Upper lobe of left lung (tissue), 6 donors: ENCODE data around the gene TNRC6B. TPM values are rescaled to one million over a fixed set of nuclear protein-coding genes. Genes with fewer than 3 reads are reported as not detected.
A peak's percentile ranks its signal among the peaks of the same experiment; 100 is the strongest.
"Not testable (repeated sequence)": the region's sequence is repeated elsewhere in the genome, so short reads cannot be mapped to it uniquely, and the experiment has no call there.

Experiments
- ATAC-seq, 2 donors: fragments of 200-7000 bp; cut with Tn5 transposase; one replicate each; pipeline ENCODE4 v1.9.1; 2022; ENCODE audit warnings: mild to moderate bottlenecking in 2 of 2, moderate library complexity in 2 of 2; ENCODE audit not compliant: low FRiP score in 2 of 2
- DNase-seq, 2 donors: peaks; one replicate each; pipeline ENCODE4 v3.0.0-alpha.2; 2019 to 2020
- H3K27ac ChIP-seq, 4 donors: fragments of 200-600 bp; sonication (generic); one replicate each; pipeline ENCODE4 v1.5.1; 2016 to 2019
- H3K27me3 ChIP-seq, 4 donors: fragments of 200-600 bp; sonication (generic); one replicate each; pipeline ENCODE4 v1.5.1; 2017 to 2019
- H3K36me3 ChIP-seq, 4 donors: fragments of 200-600 bp; sonication (generic); one replicate each; pipeline ENCODE4 v1.5.1; 2016 to 2019
- H3K4me1 ChIP-seq, 4 donors: fragments of 200-600 bp; sonication (generic); one replicate each; pipeline ENCODE4 v1.5.1; 2018 to 2019
- H3K4me3 ChIP-seq, 4 donors: fragments of 200-600 bp; sonication (generic); one replicate each; pipeline ENCODE4 v1.5.1; 2017 to 2019; ENCODE audit warnings: mild to moderate bottlenecking in 2 of 4, moderate library complexity in 1 of 4
- H3K9me3 ChIP-seq, 4 donors: fragments of 200-600 bp; sonication (generic); one replicate each; pipeline ENCODE4 v1.5.1; 2018 to 2019
- EP300 ChIP-seq, 4 donors: sonication (generic); formaldehyde crosslinking; IDR thresholded peaks; one replicate each; pipeline ENCODE4 v1.5.1; 2017; ENCODE audit warnings: antibody characterized with exemption in 4 of 4, control low read depth in 2 of 4
- POLR2A ChIP-seq, 4 donors: fragments of 450-650 bp; IDR thresholded peaks; one replicate each; pipeline ENCODE4 v1.5.1; 2016 to 2017; ENCODE audit warnings: antibody characterized with exemption in 4 of 4, mild to moderate bottlenecking in 2 of 4
- POLR2AphosphoS5 ChIP-seq, 2 donors: sonication (generic); formaldehyde crosslinking; IDR thresholded peaks; one replicate each; pipeline ENCODE4 v1.5.1; 2017; ENCODE audit warnings: antibody characterized with exemption in 2 of 2
- WGBS, 2 donors: methylation state at CpG; one replicate each; pipeline ENCODE4 v1.1.5; 2017 to 2018; 5-methylcytosine and 5-hydroxymethylcytosine counted together
- total RNA-seq, 6 donors: library from RNA; depleted of rRNA in 4 of 6; stranded (reverse); fragments of >200 nt in 4 of 6; gene quantifications; one replicate each; pipeline versions ENCODE4 v1.1.0 to v1.2.1, GENCODE V29; 2016 to 2021
- TF ChIP-seq, protein P1 (sequence below), 6 experiments: fragments of 450-650 bp in 4 of 6; fragments of 200-600 bp in 2 of 6; sonication (generic) in 2 of 6; IDR thresholded peaks; one replicate each; pipeline ENCODE4 v1.5.1; 2016 to 2019; ENCODE audit warnings: antibody characterized with exemption in 6 of 6
- donor health status: DM: no; HTN: no; CAD: no; lungs with moderate emphysema.
- donor health status: DM: no; HTN: yes; CAD: no; lungs with severe emphysema.

The TNRC6B gene
- total RNA-seq, 6 donors from 2014 or later, result 18.1 to 106 (median 60.3) TPM

DNA sequence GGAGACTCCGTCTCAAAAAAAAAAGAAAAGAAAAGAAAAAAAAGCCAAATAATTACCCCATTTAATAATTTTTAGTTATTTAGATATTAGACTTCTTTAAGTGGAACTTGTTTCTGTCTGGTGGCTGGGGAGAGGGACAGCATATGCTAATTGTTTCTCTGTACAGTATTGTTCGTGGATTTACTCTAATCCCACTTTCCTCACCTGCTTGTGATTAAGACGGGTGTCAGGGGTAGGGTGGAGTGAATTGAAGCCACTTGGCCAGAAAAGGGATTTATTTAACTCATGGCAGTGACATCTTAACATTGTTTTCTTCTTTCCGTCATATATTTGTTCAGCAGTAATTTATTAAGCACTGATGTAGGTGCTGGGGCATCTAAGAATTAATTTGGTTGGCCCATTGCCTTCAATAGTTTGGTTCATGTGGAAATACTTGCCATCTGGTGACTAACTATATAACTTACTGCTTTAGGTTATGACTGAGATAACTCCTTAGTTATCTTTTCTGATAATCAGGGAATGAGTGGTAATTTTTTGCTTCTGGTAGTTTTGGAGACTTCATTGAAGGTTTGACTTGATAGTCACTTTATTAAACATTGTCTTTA, 4.6 kb downstream of the TNRC6B start:
- no peaks in the 10 kb centered on the region for H3K9me3 ChIP-seq
- peaks cover 44 to 75% (median 52%) of the 10 kb centered on the region in 4 donors for H3K4me1 ChIP-seq
- no peak for DNase-seq
- H3K4me3 ChIP-seq, result no peak overlapping the region
- TF ChIP-seq POLR2A (IDR thresholded peaks at IDR 0.05) (no peak), POLR2AphosphoS5 (IDR thresholded peaks at IDR 0.05) (no peak), EP300 (IDR thresholded peaks at IDR 0.05) (no peak)
- TF ChIP-seq, protein P1, sequence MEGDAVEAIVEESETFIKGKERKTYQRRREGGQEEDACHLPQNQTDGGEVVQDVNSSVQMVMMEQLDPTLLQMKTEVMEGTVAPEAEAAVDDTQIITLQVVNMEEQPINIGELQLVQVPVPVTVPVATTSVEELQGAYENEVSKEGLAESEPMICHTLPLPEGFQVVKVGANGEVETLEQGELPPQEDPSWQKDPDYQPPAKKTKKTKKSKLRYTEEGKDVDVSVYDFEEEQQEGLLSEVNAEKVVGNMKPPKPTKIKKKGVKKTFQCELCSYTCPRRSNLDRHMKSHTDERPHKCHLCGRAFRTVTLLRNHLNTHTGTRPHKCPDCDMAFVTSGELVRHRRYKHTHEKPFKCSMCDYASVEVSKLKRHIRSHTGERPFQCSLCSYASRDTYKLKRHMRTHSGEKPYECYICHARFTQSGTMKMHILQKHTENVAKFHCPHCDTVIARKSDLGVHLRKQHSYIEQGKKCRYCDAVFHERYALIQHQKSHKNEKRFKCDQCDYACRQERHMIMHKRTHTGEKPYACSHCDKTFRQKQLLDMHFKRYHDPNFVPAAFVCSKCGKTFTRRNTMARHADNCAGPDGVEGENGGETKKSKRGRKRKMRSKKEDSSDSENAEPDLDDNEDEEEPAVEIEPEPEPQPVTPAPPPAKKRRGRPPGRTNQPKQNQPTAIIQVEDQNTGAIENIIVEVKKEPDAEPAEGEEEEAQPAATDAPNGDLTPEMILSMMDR (IDR thresholded peaks at IDR 0.05), result no peak
- ATAC-seq, result no peak
- no peaks in the 10 kb centered on the region for H3K27me3 ChIP-seq
- peak overlapping the region in 3 of 4 donors; percentile 10 to 81 (median 70) for H3K27ac ChIP-seq
- H3K36me3 ChIP-seq, result no peaks in the 10 kb centered on the region
- WGBS, 2 donors, result 65 to 73% methylated on average over 4 of the region's 4 CpGs

DNA sequence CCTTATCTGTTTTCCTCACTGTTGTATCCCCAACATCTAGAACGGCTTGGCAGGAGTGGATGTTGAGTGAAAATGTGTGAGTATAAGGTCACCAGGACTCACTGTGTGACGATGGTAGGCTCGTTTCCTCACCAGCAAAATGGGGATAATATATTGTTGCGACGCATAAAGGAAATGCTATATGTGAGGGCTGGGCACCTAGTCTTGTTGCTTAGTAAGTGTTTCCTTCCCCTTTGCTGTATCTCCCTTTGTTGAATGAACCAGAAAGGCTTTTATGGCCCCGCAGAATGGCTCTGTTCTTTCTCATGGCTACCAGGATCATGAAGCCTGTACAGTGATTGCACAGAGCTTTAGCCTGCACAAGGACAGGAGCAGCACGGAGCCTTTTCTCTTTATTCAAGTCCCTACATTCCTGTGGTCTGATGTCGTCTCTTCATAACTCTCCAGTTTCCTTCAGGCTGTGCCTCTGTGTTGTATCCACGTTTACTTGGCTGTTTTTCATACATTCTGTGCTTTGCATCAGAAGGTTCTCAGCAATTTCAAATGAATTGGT, 5.4 kb downstream of the TNRC6B start:
- DNase-seq (peak in 1 of 2 donors; percentile 30), ATAC-seq (peak; percentile 80 to 85)
- TF ChIP-seq, protein P1 (IDR thresholded peaks at IDR 0.05), result no peak
- Histone ChIP-seq H3K27ac (peak overlapping the region; percentile 9 to 81 (median 40)), H3K4me1 (peaks cover 42 to 73% (median 51%) of the 10 kb centered on the region in 4 donors), H3K27me3 (no peaks in the 10 kb centered on the region), H3K36me3 (no peaks in the 10 kb centered on the region), H3K4me3 (no peak overlapping the region), H3K9me3 (no peaks in the 10 kb centered on the region)
- WGBS, 2 donors, result 20 to 31% methylated on average over 9 of the region's 9 CpGs

DNA sequence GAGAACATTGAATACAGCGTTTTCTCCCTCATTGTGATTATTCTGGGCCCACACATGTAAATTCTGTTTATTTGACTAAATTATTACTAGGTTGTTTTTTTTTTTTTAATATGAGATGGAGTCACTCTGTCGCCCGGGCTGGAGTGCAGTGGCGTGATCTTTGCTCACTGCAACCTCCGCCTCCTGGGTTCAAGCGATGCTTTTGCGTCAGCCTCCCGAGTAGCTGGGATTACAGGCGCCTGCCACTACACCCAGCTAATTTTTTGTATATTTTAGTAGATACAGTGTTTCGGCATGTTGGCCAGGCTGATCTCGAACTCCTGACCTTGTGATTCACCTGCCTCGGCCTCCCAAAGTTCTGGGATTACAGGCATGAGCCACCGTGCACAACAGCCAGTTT, 5.9 kb downstream of the TNRC6B start:
- ATAC-seq, H3K36me3 ChIP-seq, H3K9me3 ChIP-seq, H3K27me3 ChIP-seq, DNase-seq, H3K4me3 ChIP-seq: not testable (repeated sequence)
- H3K27ac ChIP-seq, result peak overlapping the region; percentile 9 to 81 (median 40)
- 78 to 86% methylated on average over 13 of the region's 13 CpGs for WGBS, 2 donors
- H3K4me1 ChIP-seq, result peaks cover 42 to 70% (median 51%) of the 10 kb centered on the region in 4 donors

DNA sequence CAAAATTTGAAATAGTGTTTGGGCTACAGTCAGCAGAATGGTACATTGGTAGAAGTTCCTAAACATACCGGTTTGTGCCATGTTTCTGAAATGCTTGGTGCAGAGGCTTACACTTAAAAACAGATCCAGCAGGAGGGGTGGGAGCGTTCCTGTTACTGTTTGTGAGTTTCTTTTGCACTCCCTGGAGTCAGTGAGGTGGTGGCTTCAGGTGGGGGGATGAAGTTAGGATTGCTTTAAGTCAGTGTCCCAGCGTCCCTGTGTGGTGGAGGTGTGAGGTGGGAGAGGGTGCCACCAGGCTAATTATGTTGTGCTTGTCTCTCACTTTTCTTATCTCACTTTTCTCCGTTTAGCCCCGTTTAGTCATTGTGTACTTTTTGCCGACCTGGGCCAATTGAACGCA, 9.7 kb downstream of the TNRC6B start:
- ATAC-seq (no peak), DNase-seq (no peak)
- 74 to 77% methylated on average over 7 of the region's 7 CpGs for WGBS, 2 donors
- no peaks in the 10 kb centered on the region for H3K9me3 ChIP-seq
- no peaks in the 10 kb centered on the region for H3K27me3 ChIP-seq
- H3K27ac ChIP-seq, result no peak overlapping the region
- no peaks in the 10 kb centered on the region for H3K36me3 ChIP-seq
- H3K4me3 ChIP-seq, result no peak overlapping the region
- TF ChIP-seq POLR2A (IDR thresholded peaks at IDR 0.05), result no peak
- TF ChIP-seq, protein P1 (IDR thresholded peaks at IDR 0.05), result no peak
- no peak for TF ChIP-seq EP300 (IDR thresholded peaks at IDR 0.05)
- TF ChIP-seq POLR2AphosphoS5 (IDR thresholded peaks at IDR 0.05), result no peak
- H3K4me1 ChIP-seq, result peaks cover 18 to 52% (median 26%) of the 10 kb centered on the region in 4 donors

GRCh38 chr22:40189997-40190396, 12.3 kb downstream of the TNRC6B start:
- H3K36me3 ChIP-seq, result no peaks in the 10 kb centered on the region
- no peak overlapping the region for H3K4me3 ChIP-seq
- no peak for DNase-seq
- no peaks in the 10 kb centered on the region for H3K27me3 ChIP-seq
- peaks cover 3 to 45% (median 15%) of the 10 kb centered on the region in 4 donors for H3K4me1 ChIP-seq
- TF ChIP-seq POLR2A (IDR thresholded peaks at IDR 0.05) (no peak), EP300 (IDR thresholded peaks at IDR 0.05) (no peak), POLR2AphosphoS5 (IDR thresholded peaks at IDR 0.05) (no peak)
- TF ChIP-seq, protein P1 (IDR thresholded peaks at IDR 0.05), result no peak
- H3K27ac ChIP-seq, result no peak overlapping the region
- WGBS, 2 donors, result 78 to 86% methylated on average over 1 of the region's 1 CpG
- H3K9me3 ChIP-seq, result no peaks in the 10 kb centered on the region
- no peak for ATAC-seq
